Skin of body (tissue), 2 donors: ENCODE results near the gene LTBP3. TPM values are rescaled to one million over a fixed set of nuclear protein-coding genes. Genes with fewer than 3 reads are reported as not detected.

Experiments
- DNase-seq: peaks from one replicate; lab custom pipeline; 2025; lab: John Stamatoyannopoulos, UW
- total RNA-seq: library from RNA; depleted of rRNA; stranded (reverse); fragments of >200 nt; gene quantifications from one replicate; pipeline ENCODE4 v1.2.3, GENCODE V29; 2014

Gene LTBP3
- 56.0 TPM for total RNA-seq

DNA sequence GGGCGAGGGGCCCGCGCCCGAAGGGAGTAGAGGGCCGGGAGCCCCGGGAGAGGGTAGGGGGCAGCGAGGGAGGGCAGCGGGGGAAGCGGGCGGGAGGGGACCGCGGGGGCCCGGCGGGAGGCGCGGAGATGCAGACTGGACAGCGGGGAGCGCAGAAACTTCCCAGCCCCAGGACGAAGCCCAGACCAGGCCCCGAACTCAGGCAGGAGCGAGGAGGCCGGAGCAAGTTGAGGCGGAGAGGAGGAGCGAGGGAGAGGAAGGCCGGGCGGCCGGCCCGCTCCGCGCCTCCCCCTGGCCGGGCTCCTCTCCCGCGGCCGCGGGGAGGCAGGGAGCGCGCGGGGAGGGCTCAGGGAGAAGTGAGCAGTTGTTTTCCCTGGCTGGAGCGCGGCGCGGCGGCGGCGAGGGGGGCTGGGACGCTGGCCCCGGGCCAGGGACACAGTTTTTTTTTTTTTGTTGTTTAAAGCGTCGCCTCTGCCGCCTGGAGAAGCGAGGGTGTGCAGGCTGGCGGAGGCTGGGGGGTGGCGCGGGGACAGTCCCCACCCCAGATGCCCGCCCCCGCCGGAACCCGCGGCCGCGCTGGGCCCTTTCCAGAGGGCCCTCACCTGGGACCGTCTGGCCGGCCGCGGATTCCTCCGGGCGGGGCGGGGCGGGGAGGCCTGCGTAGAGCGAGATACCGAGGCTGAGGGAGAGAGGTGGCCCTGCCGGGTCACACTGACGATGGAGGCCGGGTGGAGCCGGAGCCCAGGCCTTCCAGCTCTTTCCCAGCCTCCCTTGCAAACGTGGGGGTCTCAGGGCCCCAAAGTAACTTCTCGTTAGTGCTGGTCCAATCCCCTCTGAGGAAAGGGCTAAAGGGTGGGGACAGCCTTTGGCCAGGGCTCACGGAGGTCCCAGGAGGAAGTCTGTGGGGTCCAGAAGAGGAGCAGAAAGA lies at the start of gene LTBP3:
Gene LTBP3 (minus strand): TSS at position 358 of the 928 bp plus-strand sequence. CDS start 400 bp downstream, outside the sequence.
- peak; percentile 66 for DNase-seq

DNA sequence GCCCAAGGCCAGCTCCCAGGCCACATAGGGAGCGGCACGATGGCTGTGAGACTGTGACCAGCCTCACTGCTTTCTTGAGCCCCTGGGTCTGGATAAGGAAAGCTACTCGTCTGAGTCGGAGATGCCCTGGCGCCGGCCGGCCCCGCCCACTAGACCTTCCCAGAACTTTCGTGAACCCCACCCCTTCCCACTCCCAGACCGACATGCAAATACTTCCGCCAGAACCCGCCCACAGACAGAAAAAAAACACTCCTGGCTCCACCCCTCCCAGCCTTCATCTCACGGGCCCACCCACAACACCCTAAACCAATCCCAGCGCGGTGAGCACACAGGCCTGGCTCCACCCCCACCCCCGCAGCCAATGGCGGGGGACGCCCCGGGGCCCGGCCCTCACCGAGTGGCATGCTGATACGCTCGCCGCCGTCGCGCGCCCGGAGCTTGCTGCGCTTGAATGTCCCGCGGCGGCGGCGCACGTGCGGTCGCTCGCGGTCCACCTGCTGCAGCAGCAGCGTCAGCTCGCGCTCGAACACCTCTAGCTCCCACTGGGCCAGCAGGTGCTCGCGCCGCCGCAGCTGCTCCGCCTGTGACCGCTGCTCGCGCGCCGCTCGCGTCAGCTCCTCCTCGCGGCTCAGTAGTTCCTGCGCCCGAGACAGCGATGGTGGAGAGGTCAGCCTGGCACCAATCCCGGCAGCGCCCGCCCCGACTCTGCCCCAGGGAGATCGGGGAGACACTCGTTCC lies 48.9 kb upstream of the LTBP3 start:
- peak; percentile 92 for DNase-seq

DNA sequence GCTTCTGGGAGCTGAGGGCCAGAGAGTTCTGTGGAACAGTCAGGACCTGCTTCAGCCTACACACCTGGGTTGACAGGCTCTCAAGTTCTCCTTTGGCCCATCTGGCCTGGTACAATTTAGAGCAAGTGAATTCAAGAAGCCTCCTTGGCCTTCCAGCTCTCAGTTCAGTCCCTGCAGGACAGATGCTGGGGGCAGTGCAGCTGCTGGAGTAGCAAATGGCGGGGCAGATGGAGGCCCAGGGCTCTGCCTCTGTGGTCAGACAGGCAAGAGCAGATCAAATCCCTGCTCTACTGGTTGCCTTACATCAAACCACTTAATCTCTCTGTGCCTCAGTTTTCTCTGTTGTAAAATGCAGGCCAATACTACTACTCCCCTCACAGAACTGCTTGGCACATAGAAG lies 46.1 kb upstream of the LTBP3 start:
- DNase-seq: no peak

DNA sequence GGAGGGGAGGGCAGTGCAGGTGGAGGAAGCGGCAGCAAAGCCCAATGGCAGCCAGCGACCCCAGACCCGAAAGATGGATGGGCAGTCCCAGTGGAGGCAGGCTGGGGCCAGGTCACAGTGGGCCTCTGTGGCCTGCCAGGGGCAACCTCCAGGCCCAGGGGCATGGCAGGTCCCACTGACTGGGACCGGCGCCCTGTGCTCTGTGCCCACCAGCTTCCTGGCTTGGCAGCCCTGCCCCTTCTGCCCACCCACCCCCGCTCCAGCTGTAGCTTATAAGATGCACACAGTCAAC lies 41.7 kb upstream of the LTBP3 start:
- DNase-seq: no peak

DNA sequence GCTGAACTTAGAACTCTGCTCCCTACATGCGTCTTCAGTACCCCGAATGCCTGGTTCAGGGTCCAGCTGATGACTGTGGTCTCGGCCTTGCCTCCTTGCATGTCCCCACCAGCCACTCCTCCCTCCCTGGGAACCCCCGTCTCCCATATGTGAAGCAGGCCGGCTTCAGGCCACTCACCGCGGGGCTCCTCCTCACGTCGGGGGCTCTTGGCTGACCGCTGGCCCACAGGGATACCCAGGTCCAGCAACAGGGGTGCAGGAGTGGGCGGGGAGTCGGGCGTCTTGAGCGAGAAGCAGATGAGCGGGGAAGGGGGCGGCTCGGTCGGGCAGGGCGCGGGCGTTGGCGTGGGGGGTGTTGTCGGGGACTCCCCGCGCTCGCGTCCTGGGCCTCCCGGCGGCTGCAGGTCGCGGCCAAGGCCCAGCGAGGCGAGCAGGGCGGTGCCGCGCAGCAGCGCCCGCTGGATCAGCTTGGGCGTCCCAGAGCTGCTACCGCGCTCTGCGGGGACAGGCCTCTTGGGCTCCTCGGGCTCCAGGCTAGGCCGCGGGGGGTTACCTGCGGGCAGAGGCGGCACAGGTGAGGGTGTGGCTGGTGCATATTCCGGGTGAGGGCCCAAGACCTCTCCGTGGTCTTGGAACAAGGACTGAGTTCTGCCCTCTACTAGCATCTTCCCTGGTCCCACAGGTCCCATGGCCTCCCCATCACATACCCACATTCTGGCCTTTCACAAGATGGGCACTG lies 41.2 kb upstream of the LTBP3 start:
- DNase-seq: no peak

DNA sequence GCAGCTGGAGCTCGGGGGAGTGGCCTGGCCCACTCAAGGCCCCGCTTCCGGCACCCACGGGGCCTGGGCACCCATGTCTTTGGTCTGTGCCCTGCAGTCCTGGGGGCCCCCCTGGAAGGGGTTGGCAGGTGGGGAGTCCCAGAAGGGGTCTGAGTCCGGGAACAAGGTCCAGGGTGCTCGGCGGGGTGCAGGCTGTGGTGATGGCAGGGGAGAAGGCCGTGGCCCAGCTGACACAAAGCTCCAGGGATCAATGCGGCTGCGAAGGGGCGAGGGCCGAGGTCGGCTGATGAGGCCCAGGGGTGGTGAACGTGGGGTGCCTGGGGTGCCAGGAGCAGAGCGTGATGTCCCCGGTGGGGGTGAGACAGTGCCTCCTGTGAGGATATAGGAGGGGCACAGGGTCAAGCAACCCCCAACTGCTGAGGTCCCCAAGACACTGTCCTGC lies 40.1 kb upstream of the LTBP3 start:
- no peak for DNase-seq

DNA sequence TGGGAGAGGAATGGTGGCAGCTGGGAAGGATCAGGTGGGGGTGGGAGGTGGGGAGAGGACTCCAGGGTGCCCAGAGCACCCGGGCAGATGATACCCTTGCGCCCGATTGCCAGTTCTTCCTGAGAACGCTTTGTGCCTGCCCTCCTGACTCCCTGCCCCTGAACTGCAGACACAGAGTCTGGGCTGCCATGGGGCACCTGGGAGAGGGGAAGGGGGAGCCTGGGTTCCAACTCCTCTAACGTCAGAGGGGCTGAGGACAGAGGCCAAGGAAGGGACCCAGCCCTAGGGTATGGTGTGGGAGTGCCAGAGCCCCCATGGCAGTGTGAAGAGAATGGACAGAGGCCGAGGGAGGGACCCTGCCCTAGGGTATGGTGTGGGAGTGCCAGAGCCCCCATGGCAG lies 38.4 kb upstream of the LTBP3 start:
- no peak for DNase-seq

DNA sequence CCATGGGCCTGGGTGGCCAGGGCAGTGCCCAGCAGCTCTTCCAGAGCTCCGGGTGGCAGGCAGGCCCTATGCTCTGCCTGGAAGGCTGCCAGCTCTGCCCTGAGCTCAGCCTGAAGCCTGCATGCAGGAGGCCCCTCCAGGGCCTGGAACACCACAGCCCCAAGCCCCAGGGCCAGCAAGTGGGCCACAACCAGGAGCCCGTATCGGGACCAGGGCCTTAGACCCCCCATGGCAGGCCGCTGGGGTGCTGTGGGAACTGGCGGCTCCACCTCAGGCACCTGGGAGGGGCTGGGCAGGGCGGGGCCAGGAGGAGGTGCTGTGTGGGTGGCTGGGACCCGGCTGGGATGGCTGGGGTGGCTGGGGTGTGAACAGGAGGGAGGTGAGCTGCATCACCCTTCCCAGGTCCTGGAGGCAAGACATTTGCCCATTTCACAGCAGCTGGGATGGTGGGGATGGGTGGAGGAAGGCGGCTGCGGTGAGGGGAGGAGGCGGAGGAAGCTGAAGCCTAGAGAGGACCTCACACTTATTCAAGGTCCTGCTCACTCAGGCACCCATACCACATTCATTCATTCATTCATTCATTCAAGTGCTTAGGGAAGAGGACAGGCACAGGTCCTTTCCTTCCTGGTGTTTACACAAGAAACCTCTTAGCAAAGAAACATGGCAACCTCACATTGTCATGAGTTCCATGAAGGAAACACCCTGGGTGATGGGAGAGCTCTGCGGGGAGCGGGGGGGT lies 37.6 kb upstream of the LTBP3 start, which contains the start of gene KCNK7:
Gene KCNK7 (minus strand): TSS at position 258 of the 739 bp plus-strand sequence. CDS start 28 bp downstream, at position 230.
- DNase-seq: no peak

DNA sequence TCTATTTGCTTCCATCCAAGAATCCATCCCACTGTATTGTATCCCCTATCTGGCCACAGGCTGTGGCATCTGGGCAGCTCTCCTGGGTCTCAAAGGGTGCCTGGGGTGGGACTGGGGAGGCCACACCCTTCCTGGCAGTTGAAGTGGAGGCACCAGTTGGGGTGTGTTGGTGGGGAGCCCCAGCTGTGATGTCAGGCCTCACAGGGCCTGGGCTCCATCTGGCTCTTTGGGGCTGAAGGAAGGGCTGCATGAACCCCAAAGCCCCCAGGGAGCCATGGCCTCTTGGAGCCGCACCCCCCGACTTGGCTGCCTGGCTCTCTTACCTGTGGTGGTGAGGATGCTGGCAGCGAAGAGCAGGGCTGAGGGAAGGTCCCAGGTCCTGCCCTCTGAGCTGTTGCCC lies 37.0 kb upstream of the LTBP3 start:
- DNase-seq: no peak

DNA sequence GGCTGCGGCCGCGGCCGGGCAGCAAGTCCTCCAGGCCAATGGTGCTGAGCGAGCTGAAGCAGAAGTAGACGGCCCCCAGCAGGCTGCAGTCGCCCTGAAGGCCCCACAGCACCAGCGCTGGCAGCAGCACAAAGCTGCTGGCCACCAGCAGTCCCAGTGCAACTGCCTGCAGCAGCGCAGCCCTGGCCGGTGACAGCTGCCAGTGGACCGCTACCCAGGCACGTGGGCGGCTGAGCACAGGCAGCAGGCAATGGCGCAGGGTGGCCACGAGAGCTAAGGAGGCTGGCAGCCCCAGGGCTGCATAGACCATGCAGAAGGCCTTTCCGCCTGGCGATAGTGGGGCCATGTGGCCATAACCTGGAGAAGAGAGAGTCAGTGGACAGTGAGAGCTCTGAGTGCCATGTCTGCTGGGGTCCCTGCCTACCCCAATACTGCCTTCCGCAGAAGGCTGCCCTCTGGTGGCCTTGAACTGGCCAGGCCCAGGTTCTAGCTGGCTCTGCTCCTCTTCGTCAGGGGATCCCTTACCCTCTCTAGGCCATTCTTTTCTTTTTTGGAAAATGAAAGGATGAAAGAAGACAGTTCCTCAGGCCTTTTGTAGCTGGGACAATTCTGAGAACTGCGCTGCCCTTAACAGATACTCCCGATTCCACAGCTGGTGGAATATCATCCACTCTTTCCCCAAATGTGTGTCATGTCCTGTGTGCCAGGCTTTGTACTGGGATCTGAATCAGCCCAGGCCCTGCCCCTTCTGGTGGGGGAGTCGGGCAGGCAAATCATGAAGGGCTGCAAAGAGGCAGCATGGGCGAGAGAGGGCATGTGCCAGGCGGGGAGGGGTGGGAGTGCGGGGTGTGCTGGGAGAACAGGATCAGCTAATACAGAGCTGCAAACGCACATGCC lies 35.6 kb upstream of the LTBP3 start:
- DNase-seq: no peak

DNA sequence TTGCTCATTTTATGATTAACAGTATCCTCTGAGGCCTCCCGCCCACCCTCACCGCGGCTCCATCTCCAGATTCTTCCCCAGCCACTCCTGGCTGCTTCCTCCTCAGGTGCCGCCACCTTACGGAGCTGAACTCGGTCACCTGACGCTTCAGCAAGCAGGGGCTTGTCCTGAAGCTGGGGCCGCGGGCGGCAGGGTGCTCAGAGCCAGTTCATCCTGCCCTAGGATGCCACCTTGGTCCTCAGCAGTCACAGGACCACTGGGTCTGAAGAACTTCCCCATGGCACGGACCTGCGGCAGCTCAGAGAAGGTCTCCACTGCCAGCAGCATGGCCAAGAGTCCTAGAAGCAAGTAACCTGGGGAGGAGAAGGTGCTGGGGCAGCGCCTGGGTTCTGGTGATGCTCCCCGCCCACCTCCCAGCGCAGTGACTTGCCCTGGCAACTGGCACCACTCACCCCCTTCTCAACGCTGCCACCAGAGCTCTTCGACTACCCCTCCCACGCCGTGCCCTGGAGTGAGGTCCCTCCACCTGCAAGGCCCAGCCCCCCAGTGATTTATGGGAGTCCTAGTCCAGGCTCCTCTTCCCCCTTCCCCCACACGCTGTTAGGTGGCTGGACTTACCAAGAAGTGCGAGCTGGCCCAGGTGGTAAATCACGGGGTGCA lies 34.8 kb upstream of the LTBP3 start:
- DNase-seq: no peak

DNA sequence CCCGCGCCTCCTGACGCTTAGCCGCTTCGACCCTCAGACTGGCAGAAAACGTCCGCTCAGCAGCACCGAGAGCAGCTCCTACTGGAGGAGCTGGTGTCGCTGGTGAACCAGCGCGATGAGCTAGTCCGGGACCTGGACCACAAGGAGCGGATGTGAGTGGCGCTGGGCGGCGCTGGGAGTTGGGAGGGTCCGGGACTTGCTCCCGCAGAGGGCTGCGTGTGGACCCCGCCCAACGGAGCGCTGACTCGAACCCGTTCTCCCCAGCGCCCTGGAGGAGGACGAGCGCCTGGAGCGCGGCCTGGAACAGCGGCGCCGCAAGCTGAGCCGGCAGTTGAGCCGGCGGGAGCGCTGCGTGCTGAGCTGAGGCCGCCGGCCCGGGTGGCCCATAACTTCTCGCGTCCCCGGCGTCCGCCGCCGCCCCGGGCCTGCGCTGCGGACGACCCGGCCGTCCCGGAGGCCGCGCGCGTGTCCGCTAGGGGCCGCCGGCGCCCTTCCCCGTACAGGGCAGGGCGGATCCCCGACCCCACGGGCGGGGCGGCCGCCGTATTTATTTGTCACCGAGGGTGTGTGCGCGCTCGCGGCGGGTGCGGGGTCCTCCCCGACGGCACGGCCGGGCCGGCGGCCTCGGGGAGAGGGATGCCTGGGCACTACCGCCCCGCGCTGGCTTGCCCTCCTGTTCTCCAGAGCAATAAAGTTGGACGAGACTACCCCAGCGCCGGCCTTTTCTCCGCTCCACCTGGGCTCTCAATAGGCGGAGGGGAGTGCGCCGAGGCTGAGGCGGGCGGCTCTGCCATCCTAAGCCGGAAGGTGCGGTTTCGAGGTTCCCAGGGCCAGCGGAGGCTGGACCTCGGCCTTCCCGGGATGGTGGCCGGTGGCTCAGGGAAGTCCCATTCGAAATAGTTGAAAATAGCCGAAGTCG lies 34.0 kb upstream of the LTBP3 start:
- no peak for DNase-seq

DNA sequence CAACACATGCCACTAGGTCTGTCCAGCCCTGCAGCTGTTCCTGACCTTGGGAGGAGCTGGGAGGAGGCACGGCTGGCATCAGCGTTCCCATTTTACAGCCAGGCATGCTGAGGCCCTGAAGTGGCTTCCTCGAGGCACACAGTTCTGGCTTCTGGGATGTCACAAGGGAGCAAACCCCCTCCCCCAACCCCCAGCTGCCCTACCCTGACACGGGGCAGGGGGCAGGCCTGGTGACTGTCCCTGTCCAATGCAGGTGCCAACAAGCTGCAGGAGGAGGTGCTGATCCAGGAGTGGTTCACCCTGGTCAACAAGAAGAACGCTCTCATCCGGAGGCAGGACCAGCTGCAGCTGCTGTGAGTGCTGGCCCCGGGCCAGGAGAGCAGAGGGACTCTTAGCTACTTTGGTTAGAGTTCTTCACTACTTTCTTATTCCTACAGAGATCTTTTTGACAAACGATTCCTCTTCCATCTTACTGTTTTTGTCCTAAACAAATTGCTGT lies 32.1 kb upstream of the LTBP3 start:
- DNase-seq: no peak

DNA sequence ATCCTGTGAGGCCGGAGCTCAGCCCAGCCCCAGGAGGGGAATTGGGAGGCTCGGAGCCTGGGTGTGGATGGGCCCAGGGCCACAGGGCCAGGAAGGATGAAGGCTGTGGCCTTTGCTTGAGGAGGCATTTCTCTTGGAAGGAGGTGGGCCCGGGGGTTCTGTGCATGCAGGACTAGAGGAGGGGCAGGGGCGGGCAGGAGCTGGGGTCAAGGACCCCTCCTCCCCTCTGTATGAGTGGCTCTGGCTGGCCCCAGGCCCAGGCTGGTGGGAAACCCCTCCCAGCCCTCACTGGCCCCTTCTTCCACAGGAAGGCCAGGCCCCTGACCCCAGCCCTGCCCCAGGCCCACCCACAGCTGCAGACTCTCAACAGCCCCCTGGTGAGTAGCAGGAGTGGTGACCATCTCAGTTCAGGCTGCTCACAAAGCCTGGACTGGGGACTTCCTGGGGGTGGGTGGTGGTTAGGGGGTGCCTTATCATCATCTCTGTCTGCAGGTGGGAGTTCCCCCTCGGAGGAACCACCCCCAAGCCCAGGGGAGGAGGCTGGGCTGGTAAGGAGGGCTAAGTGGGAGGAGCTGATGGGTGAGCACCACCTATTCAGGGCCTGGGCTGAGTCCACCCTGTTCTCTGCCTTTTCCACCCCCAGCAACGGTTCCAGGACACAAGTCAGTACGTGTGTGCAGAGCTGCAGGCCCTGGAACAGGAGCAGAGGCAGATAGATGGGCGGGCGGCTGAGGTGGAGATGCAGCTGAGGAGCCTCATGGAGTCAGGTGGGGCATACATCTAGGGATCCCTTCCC lies 31.5 kb upstream of the LTBP3 start:
- DNase-seq: no peak

DNA sequence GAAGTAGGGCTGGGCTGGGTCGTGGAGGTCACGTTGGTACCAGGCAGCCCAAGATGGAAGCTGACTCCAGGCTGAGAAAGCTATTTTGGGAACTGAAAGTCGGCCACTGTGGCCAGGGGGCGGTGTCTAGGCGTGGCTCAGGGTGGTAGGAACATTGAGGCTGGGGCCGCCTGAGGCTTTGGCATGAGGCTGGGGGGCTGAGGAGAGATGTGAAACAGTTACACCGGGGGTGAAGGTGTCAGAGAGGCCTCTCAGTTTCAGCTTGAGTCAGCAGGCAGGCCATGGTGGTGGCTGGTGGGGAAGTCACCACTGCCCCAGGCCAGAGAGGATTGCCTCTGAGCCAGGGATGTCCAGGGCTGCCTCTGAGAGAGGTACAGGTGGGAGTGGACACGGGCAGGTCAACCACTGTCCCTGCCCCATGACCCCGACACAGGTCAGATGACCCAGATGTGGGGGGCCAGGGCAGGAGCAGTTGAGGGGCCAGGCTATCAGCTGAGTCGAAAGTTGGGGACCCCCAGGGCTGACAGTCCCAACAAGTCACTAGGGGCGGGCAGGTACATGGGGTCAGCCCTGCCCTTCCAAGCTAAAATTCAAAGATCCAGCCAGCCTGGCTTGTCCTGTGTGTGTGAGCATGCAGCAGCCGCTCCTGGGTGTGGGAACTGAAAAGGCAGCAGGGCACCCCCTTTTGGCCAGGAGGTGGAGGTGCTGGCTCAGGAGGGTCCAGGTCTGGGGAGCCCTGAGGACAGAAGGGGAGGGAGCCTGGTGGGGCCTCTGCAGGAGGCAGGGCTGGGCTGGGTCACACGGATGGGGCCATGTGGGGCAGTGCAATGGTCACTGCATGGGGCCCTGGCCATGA lies 30.3 kb upstream of the LTBP3 start:
- DNase-seq: no peak

DNA sequence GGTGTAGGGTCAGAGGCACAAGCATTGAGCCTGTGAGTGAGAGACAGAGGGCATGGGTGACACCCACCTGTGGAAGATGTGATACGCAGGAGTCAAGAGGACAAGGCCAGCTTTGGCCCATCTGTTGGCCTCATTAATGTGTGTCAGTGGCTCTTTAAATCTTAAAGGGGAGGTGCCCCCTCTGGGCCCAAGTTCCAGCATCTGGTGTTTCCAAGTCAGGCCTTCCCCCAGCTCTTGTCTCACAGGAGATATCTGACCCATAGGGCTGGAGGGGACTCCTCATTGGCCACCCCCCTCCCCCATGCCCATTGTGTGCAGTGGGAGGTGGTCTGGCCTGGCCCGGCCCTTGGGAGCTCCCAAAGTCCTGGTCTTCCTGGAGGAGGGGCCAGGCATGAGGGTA lies 28.5 kb upstream of the LTBP3 start:
- DNase-seq: no peak

DNA sequence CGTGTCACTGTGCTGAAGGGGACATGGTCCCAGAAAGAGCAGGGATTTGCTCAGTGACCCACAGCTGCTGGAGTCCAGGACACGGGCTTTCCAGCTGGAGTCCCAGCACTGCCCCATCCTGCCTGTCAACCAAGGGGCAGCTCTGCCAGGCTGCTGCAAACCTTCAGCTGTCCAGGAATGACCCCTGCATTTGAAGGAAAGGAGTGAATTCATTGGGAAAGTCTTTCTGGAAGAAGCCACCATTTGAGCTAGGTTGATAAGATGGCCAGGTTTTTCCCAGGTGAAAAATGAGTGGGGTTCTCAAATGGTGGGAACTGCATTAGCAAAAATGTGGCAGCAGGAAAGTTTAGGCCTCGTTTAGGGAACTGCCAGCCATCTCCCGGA lies 28.1 kb upstream of the LTBP3 start:
- DNase-seq: no peak
